ENCODE measurements around the gene CFAP161.

CFAP161 gene

DNA sequence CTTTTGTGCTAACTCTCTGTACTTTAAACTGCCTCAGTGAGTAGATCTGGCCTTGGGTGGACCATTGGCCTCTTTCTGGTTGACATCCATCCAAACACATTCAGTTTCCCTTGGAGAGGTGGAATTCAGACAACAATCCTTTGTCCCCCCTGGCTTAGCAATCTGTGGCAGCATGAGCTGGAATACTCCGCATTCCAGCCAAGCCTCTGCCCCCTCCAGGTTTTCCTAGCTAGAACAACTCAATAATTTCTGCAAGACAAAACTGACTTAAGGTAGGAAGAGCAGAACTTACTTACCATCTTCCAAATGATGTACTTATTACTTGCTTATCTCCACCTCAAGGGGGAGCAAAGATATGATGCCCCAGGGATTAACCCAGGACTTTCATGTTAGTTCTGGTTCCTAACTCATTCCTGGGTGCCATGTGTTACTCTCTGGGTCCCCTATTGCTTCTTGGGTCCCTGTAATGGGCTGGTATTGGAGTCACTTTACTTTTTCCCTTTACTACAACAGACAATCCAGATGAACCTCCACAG is 40.8 kb downstream of the CFAP161 start:
- TF ChIP-seq, protein P1, sequence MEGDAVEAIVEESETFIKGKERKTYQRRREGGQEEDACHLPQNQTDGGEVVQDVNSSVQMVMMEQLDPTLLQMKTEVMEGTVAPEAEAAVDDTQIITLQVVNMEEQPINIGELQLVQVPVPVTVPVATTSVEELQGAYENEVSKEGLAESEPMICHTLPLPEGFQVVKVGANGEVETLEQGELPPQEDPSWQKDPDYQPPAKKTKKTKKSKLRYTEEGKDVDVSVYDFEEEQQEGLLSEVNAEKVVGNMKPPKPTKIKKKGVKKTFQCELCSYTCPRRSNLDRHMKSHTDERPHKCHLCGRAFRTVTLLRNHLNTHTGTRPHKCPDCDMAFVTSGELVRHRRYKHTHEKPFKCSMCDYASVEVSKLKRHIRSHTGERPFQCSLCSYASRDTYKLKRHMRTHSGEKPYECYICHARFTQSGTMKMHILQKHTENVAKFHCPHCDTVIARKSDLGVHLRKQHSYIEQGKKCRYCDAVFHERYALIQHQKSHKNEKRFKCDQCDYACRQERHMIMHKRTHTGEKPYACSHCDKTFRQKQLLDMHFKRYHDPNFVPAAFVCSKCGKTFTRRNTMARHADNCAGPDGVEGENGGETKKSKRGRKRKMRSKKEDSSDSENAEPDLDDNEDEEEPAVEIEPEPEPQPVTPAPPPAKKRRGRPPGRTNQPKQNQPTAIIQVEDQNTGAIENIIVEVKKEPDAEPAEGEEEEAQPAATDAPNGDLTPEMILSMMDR (IDR thresholded peaks at IDR 0.05; ENCODE audit: borderline replicate concordance, insufficient read depth, low read depth, low read length), result peak; percentile 16; the same call in 1 of the 2 replicates
- no peak overlapping the region for H3K4me3 ChIP-seq (ENCODE audit: low read depth, low read length)

DNA sequence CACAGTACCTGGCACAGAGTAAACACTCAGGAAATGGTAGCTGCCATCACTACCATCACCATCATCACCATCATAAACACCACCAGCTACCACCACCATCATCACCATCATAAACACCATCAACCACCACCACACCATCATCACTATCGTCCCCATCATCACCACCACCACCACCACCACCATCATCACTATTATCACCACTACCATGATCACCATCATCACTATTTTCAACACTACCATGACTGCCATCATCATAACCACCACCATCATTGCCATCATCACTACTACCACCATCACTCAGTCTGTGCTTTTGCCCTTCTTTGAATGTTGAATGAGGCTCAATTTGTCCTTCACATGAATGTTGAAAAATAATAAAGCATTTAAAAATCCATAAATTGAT is 41.4 kb downstream of the CFAP161 start:
- no peak overlapping the region for H3K4me3 ChIP-seq (ENCODE audit: low read depth, low read length)
- TF ChIP-seq, protein P1 (IDR thresholded peaks at IDR 0.05; ENCODE audit: borderline replicate concordance, insufficient read depth, low read depth, low read length), result no peak

DNA sequence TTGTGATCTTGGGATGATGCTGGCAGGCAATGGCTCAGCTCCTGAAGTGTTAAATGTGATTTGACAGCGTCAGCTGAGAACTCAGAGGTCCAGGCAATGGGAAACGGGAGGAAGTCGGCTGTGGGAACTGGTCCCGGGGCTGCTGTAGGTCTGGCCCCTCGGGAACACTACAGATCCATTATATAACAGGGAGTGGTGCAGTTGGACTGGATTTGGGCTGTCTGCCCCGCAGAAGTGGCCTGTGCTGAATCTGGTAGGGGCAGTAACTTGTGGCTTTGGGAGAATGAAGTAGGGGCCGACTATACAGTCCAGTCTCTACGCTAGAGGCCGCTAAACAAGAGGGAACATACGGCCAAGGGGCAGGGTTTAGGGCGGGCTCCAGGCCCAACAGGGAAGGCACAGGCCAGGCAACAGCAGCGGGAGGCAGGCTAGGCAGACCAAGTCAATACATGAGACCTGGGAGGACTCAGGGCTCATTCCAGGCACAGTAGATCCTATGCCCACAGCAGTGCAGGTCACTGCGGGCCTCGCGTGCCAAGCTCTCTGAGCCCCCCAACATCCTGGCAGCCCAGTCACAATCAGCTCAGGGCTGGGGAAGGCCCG is 42.3 kb downstream of the CFAP161 start:
- no peak overlapping the region for H3K4me3 ChIP-seq (ENCODE audit: low read depth, low read length)
- TF ChIP-seq, protein P1 (IDR thresholded peaks at IDR 0.05; ENCODE audit: borderline replicate concordance, insufficient read depth, low read depth, low read length), result no peak

DNA sequence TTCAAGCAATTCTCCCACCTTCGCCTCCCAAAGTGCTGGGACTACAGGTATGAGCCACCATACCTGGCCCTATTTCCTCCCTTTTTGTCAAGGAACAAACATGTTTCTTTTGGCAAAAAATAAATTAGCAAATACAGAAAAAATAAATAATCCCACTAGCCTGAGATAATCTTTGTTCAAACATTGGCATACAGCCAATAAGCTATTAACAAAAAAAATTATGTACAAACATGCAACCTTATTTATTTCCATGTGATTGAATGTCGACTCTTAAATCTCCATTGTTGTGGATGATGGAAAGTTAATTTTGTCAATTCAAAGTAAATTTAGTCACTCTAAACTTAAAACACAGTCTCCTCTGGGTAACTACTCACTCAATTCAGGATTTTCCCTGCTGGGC is 44.3 kb downstream of the CFAP161 start:
- TF ChIP-seq, protein P1 (IDR thresholded peaks at IDR 0.05; ENCODE audit: borderline replicate concordance, insufficient read depth, low read depth, low read length), result no peak
- no peak overlapping the region for H3K4me3 ChIP-seq (ENCODE audit: low read depth, low read length)

DNA sequence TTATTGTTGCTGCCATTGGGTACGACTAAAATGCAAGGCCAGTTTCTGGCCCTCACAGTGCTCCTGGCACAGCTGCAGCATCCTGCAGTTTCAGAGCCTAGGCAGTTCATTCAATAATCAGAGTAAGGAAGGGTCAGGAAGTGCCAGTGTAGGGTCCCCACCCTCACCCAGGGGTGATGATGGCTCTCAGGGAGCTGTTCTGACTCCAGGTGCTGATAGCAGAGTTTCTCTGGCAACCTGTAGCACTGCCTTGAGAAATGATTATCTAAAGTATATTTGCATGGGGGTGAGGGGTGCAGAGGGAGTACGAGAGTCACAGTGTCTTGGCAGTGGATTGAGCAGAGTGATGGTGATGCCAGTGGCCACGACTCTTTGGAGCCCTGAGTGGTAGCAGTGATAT is 47.1 kb downstream of the CFAP161 start:
- H3K4me3 ChIP-seq (ENCODE audit: low read depth, low read length), result no peak overlapping the region

DNA sequence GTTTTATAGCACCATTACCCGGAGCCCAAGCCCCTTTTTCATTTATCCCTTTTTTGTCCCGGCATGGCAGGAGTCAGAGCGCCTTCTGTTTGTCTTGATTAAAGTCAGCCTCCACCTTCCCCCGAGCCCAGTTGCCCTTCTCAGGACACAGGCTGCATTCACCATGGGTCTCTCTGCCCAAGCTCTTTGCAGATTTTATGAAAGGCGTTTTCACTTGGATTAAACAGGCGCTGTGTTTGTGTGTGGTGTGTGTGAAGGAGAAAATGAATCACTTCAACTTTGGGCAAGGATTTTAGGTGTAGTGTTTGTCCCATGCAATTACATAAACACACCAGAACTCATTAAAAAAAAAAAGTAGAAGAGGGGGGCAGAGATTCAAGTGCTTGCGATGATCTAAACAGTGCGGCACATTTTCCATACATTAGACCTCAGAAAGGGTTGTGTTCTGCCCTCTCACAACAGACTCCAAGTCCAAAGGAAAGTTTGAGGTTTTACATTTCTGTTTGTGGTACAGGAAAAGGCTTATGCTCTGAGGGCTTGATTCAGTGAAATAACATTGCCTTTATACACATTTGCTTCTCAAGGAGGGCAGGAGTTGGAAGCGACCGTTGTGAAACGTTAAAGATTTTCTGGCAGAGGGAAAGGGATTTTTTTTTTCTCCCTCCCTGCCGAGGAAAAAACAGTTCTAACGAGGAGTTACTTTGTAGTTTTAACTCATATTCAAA is 48.1 kb downstream of the CFAP161 start:
- TF ChIP-seq, protein P1 (IDR thresholded peaks at IDR 0.05; ENCODE audit: borderline replicate concordance, insufficient read depth, low read depth, low read length), result no peak
- no peak overlapping the region for H3K4me3 ChIP-seq (ENCODE audit: low read depth, low read length)

More for the DNA sequence above, 47.1 kb downstream of the CFAP161 start:
- TF ChIP-seq, protein P1 (IDR thresholded peaks at IDR 0.05; ENCODE audit: borderline replicate concordance, insufficient read depth, low read depth, low read length), result no peak

All from GM12875 (cell line).